GM23338 (cell line): ENCODE results near the gene IGLL5.

ENCODE experiments used
- EZH2 ChIP-seq: fragments of 200-600 bp; sonication (generic); IDR thresholded peaks from one replicate; pipeline ENCODE4 v1.8.0; 2017; ENCODE audit warnings: antibody characterized with exemption, mild to moderate bottlenecking, low read depth; ENCODE audit not compliant: unreplicated experiment
- EZH2phosphoT487 ChIP-seq: fragments of 200-600 bp; sonication (generic); IDR thresholded peaks from one replicate; pipeline ENCODE4 v1.8.1; 2018; ENCODE audit warnings: antibody characterized with exemption; ENCODE audit not compliant: unreplicated experiment
- TF ChIP-seq, protein P1 (sequence below), 2 experiments: fragments of 200-600 bp in 1 of 2; sonication (generic) in 1 of 2; conservative IDR thresholded peaks; 2 replicates each; pipeline versions ENCODE4 v1.5.1 to v1.6.1; 2016 to 2017; ENCODE audit warnings: antibody characterized with exemption in 2 of 2, low read depth in 2 of 2, mild to moderate bottlenecking in 2 of 2, moderate library complexity in 1 of 2
- TF ChIP-seq, protein P2 (sequence below): IDR thresholded peaks from one replicate; pipeline ENCODE4 v1.6.1; 2018; ENCODE audit warnings: antibody characterized with exemption; ENCODE audit not compliant: unreplicated experiment

DNA sequence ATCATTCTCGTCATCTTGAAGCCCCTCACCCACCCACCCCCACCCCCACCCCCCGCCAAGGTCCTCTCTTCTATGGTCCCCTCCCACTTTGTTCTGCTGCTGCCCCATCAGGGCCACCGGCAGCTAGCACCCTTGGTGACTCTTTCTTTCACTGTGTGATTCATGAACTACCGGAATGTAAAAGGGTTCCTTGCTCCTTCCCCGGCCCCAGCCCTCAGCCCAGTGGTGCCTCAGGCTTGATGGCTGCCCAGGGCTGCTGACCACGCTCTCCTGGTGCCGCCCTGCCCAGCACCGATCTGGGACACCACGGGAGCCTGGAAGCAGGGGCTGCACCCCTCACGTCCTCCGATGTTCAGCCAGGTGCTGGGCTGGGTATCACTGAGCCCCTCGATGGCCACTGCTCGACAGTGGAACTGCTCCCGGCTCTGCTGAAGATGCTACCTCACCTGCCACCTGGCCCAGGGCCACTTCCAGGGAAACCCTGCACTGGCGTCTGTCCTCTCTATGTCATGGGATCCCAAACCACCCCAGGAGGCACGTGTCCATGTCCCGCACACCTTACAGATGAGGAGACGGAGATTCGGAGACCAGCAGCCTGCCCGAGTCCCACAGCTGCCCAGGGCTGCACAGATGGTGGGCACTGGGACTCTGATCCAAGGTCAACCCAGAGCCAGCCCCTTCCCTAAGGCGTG lies 39.7 kb downstream of the IGLL5 start:
- TF ChIP-seq, protein P1, sequence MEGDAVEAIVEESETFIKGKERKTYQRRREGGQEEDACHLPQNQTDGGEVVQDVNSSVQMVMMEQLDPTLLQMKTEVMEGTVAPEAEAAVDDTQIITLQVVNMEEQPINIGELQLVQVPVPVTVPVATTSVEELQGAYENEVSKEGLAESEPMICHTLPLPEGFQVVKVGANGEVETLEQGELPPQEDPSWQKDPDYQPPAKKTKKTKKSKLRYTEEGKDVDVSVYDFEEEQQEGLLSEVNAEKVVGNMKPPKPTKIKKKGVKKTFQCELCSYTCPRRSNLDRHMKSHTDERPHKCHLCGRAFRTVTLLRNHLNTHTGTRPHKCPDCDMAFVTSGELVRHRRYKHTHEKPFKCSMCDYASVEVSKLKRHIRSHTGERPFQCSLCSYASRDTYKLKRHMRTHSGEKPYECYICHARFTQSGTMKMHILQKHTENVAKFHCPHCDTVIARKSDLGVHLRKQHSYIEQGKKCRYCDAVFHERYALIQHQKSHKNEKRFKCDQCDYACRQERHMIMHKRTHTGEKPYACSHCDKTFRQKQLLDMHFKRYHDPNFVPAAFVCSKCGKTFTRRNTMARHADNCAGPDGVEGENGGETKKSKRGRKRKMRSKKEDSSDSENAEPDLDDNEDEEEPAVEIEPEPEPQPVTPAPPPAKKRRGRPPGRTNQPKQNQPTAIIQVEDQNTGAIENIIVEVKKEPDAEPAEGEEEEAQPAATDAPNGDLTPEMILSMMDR (conservative IDR thresholded peaks at IDR 0.05; ENCODE audit: low read depth in 2 of 2) = no peak
- no peak for TF ChIP-seq EZH2
- TF ChIP-seq, protein P2, sequence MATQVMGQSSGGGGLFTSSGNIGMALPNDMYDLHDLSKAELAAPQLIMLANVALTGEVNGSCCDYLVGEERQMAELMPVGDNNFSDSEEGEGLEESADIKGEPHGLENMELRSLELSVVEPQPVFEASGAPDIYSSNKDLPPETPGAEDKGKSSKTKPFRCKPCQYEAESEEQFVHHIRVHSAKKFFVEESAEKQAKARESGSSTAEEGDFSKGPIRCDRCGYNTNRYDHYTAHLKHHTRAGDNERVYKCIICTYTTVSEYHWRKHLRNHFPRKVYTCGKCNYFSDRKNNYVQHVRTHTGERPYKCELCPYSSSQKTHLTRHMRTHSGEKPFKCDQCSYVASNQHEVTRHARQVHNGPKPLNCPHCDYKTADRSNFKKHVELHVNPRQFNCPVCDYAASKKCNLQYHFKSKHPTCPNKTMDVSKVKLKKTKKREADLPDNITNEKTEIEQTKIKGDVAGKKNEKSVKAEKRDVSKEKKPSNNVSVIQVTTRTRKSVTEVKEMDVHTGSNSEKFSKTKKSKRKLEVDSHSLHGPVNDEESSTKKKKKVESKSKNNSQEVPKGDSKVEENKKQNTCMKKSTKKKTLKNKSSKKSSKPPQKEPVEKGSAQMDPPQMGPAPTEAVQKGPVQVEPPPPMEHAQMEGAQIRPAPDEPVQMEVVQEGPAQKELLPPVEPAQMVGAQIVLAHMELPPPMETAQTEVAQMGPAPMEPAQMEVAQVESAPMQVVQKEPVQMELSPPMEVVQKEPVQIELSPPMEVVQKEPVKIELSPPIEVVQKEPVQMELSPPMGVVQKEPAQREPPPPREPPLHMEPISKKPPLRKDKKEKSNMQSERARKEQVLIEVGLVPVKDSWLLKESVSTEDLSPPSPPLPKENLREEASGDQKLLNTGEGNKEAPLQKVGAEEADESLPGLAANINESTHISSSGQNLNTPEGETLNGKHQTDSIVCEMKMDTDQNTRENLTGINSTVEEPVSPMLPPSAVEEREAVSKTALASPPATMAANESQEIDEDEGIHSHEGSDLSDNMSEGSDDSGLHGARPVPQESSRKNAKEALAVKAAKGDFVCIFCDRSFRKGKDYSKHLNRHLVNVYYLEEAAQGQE = no peak
- no peak for TF ChIP-seq EZH2phosphoT487
